Right ventricle myocardium inferior (tissue), 1 donor: ENCODE data around the gene ERCC5. TPM values are rescaled to one million over a fixed set of nuclear protein-coding genes. Genes with fewer than 3 reads are reported as not detected.

Experiments used
- ATAC-seq: fragments of 200-7000 bp; cut with Tn5 transposase; one replicate; pipeline ENCODE4 v1.9.1; 2020; ENCODE audit warnings: mild to moderate bottlenecking, moderate library complexity
- DNase-seq: peaks from one replicate; pipeline ENCODE4 v3.0.0; 2021; ENCODE audit errors: missing footprints
- intact Hi-C: fragments of 100-400 bp; cut with DNase I; formaldehyde crosslinking; loops from one replicate; pipeline ENCODE4 v1.11.0; 2022
- long read RNA-seq: library from polyadenylated mRNA; unstranded; transcript quantifications from one replicate; pipeline ENCODE4 v2.0.0, GENCODE V29; 2021
- total RNA-seq: library from RNA; stranded (reverse); fragmentation: NEBNext Ultra II Directional; extraction: Animal tissue kit (Norgen Biotek cat#: 25700); gene quantifications from one replicate; pipeline ENCODE4 v1.2.1, GENCODE V29; 2021
- donor health status: DM: no; HTN: yes; CAD: no; lungs with severe emphysema.

Gene ERCC5
- total RNA-seq = 27.3 TPM
- long read RNA-seq, full-length matches to known transcripts = 12 of 15 reads
- long read RNA-seq, partial matches to known transcripts = 1 of 15 reads
- long read RNA-seq, other reads (novel, unspliced or antisense) = 2 of 15 reads

DNA sequence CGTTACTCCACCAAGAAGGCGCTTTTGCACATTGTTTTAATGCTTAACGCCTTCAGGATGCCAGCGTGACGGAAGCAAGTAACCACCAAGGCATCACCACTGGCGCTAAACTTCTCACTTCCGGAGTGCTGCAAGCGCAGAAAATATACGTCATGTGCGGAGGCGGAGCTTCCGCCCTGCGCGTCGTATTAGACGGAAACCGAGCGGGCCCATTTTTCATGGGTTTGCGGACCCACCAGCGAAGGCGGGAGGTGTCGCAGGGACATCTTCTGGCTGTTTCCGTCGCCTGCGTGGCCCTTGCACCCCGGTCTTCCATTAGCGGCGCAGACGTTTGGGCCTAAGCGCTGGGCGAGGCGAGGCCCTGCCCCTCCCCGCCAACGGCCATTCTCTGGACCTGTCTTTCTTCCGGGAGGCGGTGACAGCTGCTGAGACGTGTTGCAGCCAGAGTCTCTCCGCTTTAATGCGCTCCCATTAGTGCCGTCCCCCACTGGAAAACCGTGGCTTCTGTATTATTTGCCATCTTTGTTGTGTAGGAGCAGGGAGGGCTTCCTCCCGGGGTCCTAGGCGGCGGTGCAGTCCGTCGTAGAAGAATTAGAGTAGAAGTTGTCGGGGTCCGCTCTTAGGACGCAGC is at the start of gene ERCC5:
TSS of gene ERCC5 (plus strand) at position 403 of the 631 bp plus-strand sequence. CDS start 235 bp downstream, outside the sequence.
- DNase-seq = peak; percentile 96
- intact Hi-C loops = loop anchor here (1.0 to 2.0 kb wide), 3 partner anchors 45 to 265 kb away; partner anchors contain the start of gene TPP2
- ATAC-seq = peak; percentile 94

DNA sequence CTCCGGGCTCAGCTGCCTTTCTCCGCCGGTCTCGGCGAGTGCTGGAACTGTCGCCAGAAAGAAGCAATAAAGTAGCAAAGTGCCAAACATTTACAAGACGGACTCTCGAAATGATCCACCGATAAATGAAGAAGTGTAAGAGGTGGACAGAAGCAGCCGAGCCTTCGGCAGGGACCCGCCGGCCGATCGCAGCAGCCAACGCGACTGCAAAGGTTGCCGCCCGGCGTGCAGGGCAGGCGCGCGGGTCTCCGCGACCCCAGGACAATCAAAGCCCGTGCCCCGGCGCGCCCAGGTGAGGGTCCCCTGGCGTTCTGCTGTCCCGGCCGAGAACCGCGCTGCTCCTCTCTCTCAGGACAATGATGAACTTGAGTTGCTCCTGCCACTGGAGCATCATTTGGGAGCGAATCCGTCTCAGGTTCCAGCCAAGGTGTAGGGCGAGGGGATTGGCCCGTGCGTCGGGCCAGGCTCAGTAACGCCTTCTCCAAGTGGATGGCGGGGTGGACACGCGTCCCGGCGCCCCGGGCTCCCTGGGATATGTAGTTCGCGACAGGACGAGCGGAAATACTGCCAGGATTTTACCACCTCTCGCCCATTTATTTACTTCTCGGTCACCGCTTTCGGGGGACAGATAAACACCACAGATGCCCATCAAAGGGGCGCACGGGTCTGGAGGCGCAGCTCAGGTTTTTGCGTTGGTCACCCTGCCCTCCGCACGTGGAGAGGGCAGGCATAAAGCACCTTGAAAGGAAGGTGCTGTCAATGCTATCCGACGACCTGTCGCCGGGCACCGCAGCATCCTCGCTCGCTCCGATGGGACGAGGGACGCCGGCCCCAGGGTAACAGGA is 47.0 kb upstream of the ERCC5 start, which contains the start of the genes BIVM and POGLUT2:
TSS of gene BIVM (plus strand) at position 539 of the 845 bp plus-strand sequence. CDS start 8,149 bp downstream, outside the sequence.
TSS of gene POGLUT2 (minus strand) at position 396 of the 845 bp plus-strand sequence. CDS start at position 90, 306 bp downstream.
- DNase-seq (peak; percentile 94), ATAC-seq (peak; percentile 93)
- intact Hi-C loops = loop anchor here (1.0 kb wide), 1 partner anchor 26 kb away; the partner anchor contains the start of gene TEX30

- peak; percentile 47 for ATAC-seq
- intact Hi-C loops = loop anchor here (1.0 to 5.0 kb wide), 3 partner anchors 26 to 202 kb away; partner anchors contain the start of genes ERCC5, TEX30 and TPP2
- no peak for DNase-seq
These were observed 46.2 kb upstream of the ERCC5 start for GRCh38 chr13:102799426-102800144.

DNA sequence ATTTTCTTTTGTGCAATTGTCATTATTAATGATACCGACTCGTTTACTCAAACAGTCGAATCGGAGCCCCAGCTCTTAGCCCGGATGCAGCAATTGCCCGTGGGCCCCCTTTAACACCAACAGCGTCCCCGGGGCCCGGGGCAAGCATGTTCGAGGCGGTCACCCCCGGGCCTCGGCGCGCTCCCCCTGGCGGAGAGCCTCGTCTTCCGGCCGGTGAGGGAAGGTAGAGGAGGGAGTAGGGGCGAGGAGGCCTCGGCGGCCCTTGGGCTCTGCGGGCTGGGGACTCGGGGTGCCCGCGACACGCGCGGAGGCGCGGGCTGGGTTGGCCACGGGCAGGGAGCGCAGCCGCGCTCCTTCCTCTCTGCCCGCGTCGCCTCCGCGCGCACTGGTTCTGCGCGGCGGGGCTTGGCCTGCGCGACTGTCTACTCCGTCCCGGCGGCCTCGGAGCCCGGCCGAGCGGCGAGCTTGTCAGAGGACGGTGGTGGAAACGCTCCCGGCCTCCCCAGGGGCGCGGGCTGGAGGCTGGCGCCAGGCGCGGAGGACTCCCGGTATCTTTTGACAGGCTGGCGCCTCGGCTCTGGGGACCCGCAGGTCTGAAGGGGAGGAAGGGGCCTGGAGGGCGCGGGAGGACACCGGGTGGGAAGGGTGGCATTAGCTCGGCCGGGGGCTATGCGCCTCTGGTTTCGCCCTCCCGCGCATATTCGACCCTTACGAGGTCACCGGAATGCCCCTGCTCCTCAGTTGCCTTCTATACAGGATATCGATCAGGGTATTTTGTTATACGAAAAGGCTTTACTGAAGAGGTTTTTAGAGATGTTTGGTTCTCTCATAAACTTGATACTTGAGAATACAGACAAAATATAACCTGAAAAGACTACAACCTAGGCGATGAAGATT is 45.4 kb upstream of the ERCC5 start:
- intact Hi-C loops = loop anchor here (1.0 to 5.0 kb wide), 2 partner anchors 46 to 203 kb away; partner anchors contain the start of genes ERCC5 and TPP2
- ATAC-seq = peak; percentile 91

GRCh38 chr13:102805680-102806079 is 40.2 kb upstream of the ERCC5 start:
- ATAC-seq (no peak), DNase-seq (no peak)
- intact Hi-C loops = no loop called here

More for the DNA sequence above, 45.4 kb upstream of the ERCC5 start:
- peak; percentile 89 for DNase-seq

GRCh38 chr13:102807699-102808098 is 38.1 kb upstream of the ERCC5 start:
- ATAC-seq = no peak
- DNase-seq = no peak
- intact Hi-C loops = no loop called here

DNA sequence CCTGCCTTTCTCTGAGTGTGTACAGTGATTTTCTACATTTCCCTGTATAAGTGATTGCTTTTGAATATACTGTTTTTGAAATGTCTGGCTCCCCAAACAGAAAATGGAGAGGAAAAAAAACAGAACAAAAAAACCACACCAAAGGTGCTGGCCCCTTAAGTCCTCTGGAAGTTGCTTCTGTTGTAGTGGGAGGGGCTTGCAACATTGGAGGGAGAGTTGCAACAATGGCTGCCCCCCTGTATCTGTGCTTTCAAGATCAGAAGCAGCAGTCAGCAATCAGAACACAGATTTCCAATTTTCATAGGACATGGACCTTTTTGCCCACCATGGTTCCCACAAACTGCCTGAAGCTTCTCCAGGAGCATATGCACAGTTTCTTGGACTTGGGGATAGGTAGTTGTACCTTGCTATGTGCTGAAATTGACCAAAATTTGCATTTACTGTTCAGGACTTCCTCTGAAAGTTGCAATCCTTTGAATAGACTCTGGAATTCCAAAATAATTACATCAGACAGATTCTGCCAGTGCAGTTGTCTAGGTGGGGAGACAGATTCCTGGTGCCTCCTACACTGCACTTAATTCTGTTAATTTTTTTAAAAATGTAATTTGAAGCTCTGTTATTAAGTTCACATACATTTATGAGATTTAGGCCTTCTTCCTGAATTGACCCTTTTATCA is 33.1 kb upstream of the ERCC5 start:
- DNase-seq = no peak
- intact Hi-C loops = no loop called here
- ATAC-seq = no peak

GRCh38 chr13:102814025-102814607 is 31.7 kb upstream of the ERCC5 start:
- intact Hi-C loops = no loop called here
- ATAC-seq = no peak
- DNase-seq = no peak

DNA sequence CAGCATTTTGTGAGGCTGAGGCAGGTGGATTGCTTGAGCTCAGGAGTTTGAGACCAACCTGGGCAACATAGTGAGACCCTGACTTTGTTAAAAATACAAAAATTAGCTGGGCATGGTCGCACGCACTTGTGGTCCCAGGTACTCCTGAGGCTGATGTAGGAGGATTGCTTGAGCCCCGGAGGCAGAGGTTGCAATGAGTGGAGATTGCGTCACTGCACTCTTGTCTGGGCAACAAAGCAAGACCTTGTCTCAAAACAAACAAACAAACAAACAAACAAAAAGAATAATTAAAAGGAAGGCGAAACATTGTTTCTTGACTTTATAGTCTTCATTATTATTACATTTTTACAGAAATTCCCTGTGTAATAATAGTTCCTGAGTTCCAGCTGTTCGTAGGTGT is 31.0 kb upstream of the ERCC5 start:
- ATAC-seq (no peak), DNase-seq (no peak)
- intact Hi-C loops = no loop called here

DNA sequence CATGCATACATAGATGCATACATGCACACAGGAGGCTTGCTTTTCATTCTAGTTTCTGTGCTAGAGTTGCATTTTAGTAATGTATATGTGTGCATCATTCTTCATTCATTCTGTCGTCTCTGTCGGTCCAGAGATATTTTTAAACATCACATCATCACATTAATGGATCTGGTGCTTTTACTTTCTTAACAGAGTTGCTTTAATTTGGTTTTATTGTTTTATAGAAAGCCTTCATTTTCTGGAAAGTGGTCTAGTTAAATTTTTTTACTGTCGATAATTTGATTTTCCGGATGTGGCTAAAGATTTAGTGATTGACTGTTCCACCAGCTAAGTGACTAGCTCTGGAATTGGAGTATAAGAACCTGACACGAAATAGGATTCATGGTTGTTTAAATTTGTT is 30.0 kb upstream of the ERCC5 start:
- DNase-seq (no peak), ATAC-seq (no peak)
- intact Hi-C loops = no loop called here

DNA sequence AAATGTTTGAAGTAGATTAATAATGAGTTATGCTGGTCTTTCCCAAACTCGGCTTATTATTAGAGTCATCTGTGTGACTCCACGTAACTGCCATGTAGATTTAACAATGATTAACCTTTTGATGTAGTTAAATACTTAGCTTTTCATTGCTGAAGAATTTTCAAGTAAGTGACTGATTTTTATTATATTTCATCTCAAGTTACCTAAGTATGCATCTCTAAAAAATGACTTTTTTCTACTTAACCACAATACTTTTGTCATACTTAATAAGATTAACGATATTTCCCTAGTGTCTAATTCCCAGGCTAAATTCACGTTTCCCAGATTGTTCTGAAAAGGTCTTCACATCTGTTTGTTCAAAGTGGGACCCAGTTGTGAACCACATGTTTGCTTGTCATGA is 29.1 kb upstream of the ERCC5 start:
- no peak for ATAC-seq
- intact Hi-C loops = no loop called here
- DNase-seq = no peak

DNA sequence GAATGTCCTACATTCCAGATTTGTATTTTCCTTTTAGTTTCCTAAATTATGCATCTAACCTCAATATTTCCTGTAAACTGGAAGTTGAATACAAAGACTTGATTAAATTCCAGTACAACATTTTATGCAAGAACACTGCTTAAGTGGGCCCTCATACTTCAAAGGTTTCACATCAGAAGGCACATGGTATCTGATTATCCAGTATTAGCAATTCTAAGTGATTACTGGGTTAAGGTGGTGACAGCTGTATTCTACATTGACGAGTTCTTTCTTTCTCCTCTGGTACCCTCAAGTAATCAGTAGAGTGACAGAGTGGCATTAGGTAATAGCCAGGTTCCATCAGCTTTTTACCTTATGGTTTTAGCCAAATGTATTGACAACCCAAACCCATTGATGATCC is 28.6 kb upstream of the ERCC5 start:
- no peak for DNase-seq
- no peak for ATAC-seq
- intact Hi-C loops = no loop called here

- intact Hi-C loops = no loop called here
- DNase-seq (no peak), ATAC-seq (no peak)
These were observed 27.9 kb upstream of the ERCC5 start for GRCh38 chr13:102817907-102818306.

DNA sequence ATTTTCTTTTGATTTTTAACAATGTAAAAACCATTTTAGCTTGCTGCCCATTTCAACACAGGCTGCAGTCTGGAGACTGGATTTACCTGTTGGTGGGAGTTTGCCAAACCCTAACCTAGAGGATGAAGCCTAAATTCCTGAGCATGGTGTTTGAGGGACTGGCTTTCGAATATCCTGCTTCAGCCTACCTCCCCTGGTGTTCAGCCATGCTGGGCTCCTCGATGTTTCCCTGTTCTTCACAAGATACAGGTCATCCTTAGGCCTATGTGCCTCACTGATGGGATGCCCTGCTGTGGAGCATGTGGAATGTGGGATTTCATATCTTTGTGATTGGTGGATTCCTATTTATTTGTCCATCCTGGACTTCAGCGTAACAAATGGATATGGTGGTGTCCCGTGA is 20.4 kb upstream of the ERCC5 start:
- ATAC-seq (no peak), DNase-seq (no peak)
- intact Hi-C loops = no loop called here

- intact Hi-C loops = no loop called here
- DNase-seq (no peak), ATAC-seq (no peak)
These were observed 19.7 kb upstream of the ERCC5 start for GRCh38 chr13:102825921-102826706.

GRCh38 chr13:102830646-102831045 is 15.2 kb upstream of the ERCC5 start:
- intact Hi-C loops = no loop called here
- ATAC-seq (no peak), DNase-seq (no peak)
